WTC11 (cell line): Measurements from ENCODE around the gene IPP. TPM values are rescaled to one million over a fixed set of nuclear protein-coding genes. Genes with fewer than 3 reads are reported as not detected.

Experiments used
- ATAC-seq: fragments of 200-7000 bp; cut with Tn5 transposase; 2 replicates; pipeline ENCODE4 v1.10.0; 2021; ENCODE audit warnings: mild to moderate bottlenecking, moderate library complexity
- CTCF ChIA-PET: fragments of 300-600 bp; sonication (Branson Sonifier 250); formaldehyde crosslinking; loops from one replicate; lab custom pipeline; 2021; ENCODE audit warnings: antibody characterized with exemption; lab: Charles Lee
- POLR2A ChIA-PET: fragments of 350-600 bp; sonication (Branson Sonifier 250); formaldehyde crosslinking; loops from one replicate; lab custom pipeline; 2021; ENCODE audit warnings: antibody characterized with exemption; lab: Charles Lee
- DNase-seq: peaks from one replicate; pipeline ENCODE4 v3.0.0; 2021; ENCODE audit warnings: low spot score
- H3K27ac Mint-ChIP-seq: 2 replicates; pipeline ENCODE4 v1.8.0; 2021; ENCODE audit warnings: mixed read lengths
- H3K27me3 Mint-ChIP-seq: 2 replicates; pipeline ENCODE4 v1.8.0; 2021; ENCODE audit warnings: low read depth, mild to moderate bottlenecking, moderate library complexity, mixed read lengths
- H3K36me3 Mint-ChIP-seq: 2 replicates; pipeline ENCODE4 v1.8.0; 2021; ENCODE audit warnings: mixed read lengths
- H3K4me1 Mint-ChIP-seq: 2 replicates; pipeline ENCODE4 v1.8.0; 2022; ENCODE audit warnings: mixed read lengths
- H3K4me3 Mint-ChIP-seq: 2 replicates; pipeline ENCODE4 v1.8.0; 2021; ENCODE audit warnings: mild to moderate bottlenecking, moderate library complexity, mixed read lengths
- H3K9me3 Mint-ChIP-seq: 2 replicates; pipeline ENCODE4 v1.8.0; 2021; ENCODE audit warnings: mixed read lengths
- CREB1 ChIP-seq: sonication (generic); formaldehyde crosslinking; IDR thresholded peaks from 2 replicates; pipeline ENCODE4 v1.8.0; 2023; ENCODE audit warnings: mild to moderate bottlenecking, missing genetic modification reagents
- EMX1 ChIP-seq: fragments of 250-450 bp; sonication (Bioruptor Pico); IDR thresholded peaks from 2 replicates; pipeline ENCODE4 v1.8.0; 2021; ENCODE audit warnings: mild to moderate bottlenecking
- ESRRA ChIP-seq: sonication (generic); formaldehyde crosslinking; IDR thresholded peaks from 2 replicates; pipeline ENCODE4 v1.8.1; 2022; ENCODE audit warnings: mild to moderate bottlenecking, missing genetic modification reagents, borderline replicate concordance
- GRHL2 ChIP-seq: fragments of 250-450 bp; sonication (Bioruptor Pico); IDR thresholded peaks from 2 replicates; pipeline ENCODE4 v1.8.0; 2022; ENCODE audit warnings: mild to moderate bottlenecking, moderate library complexity; ENCODE audit not compliant: insufficient replicate concordance, severe bottlenecking
- GTF2I ChIP-seq: fragments of 250-450 bp; sonication (Bioruptor Pico); conservative IDR thresholded peaks from 2 replicates; pipeline ENCODE4 v1.4.0; 2021; ENCODE audit warnings: mild to moderate bottlenecking
- MXD4 ChIP-seq: fragments of 250-450 bp; sonication (Bioruptor Pico); IDR thresholded peaks from 2 replicates; pipeline ENCODE4 v1.8.0; 2021; ENCODE audit warnings: mild to moderate bottlenecking, moderate library complexity, borderline replicate concordance
- NFE2L1 ChIP-seq: sonication (generic); formaldehyde crosslinking; IDR thresholded peaks from 2 replicates; pipeline ENCODE4 v1.8.1; 2023; ENCODE audit warnings: missing genetic modification reagents
- NR3C1 ChIP-seq: sonication (generic); formaldehyde crosslinking; conservative IDR thresholded peaks from 2 replicates; pipeline ENCODE4 v1.8.1; 2023; ENCODE audit warnings: low read depth, mild to moderate bottlenecking, missing genetic modification reagents
- PRRX2 ChIP-seq: fragments of 250-450 bp; sonication (Bioruptor Pico); IDR thresholded peaks from 2 replicates; pipeline ENCODE4 v1.8.0; 2021; ENCODE audit warnings: mild to moderate bottlenecking
- TEAD1 ChIP-seq: sonication (generic); formaldehyde crosslinking; IDR thresholded peaks from 2 replicates; pipeline ENCODE4 v1.8.0; 2022; ENCODE audit warnings: mild to moderate bottlenecking, missing genetic modification reagents
- ZNF396 ChIP-seq: fragments of 250-450 bp; sonication (Bioruptor Pico); IDR thresholded peaks from 2 replicates; pipeline ENCODE4 v1.8.0; 2021; ENCODE audit warnings: mild to moderate bottlenecking, moderate library complexity, borderline replicate concordance
- ZNF423 ChIP-seq: fragments of 250-450 bp; sonication (Bioruptor Pico); IDR thresholded peaks from 2 replicates; pipeline ENCODE4 v2.1.2; 2022; ENCODE audit warnings: mild to moderate bottlenecking, moderate library complexity
- total RNA-seq: library from RNA; stranded (reverse); gene quantifications from 3 replicates; pipeline ENCODE4 v1.2.3, GENCODE V29; 2021
- TF ChIP-seq, protein P1 (sequence below): sonication (generic); formaldehyde crosslinking; IDR thresholded peaks from 2 replicates; pipeline ENCODE4 v1.8.1; 2023; ENCODE audit warnings: mild to moderate bottlenecking, moderate library complexity, missing genetic modification reagents
- TF ChIP-seq, protein P2 (sequence below): sonication (generic); formaldehyde crosslinking; conservative IDR thresholded peaks from 2 replicates; pipeline ENCODE4 v1.8.1; 2022; ENCODE audit warnings: mild to moderate bottlenecking, missing genetic modification reagents
- TF ChIP-seq, protein P3 (sequence below): sonication (generic); formaldehyde crosslinking; IDR thresholded peaks from 2 replicates; pipeline ENCODE4 v1.8.1; 2022; ENCODE audit warnings: mild to moderate bottlenecking, moderate library complexity, missing genetic modification reagents
- TF ChIP-seq, protein P4 (sequence below): fragments of 250-450 bp; sonication (Bioruptor Pico); IDR thresholded peaks from 2 replicates; pipeline ENCODE4 v1.9.0; 2021; ENCODE audit warnings: mild to moderate bottlenecking
- TF ChIP-seq, protein P5 (sequence below): sonication (generic); formaldehyde crosslinking; conservative IDR thresholded peaks from 2 replicates; pipeline ENCODE4 v1.8.1; 2023; ENCODE audit warnings: mild to moderate bottlenecking, low read depth, missing genetic modification reagents, moderate library complexity
- TF ChIP-seq, protein P6 (sequence below): sonication (generic); formaldehyde crosslinking; IDR thresholded peaks from 2 replicates; pipeline ENCODE4 v1.8.1; 2023; ENCODE audit warnings: mild to moderate bottlenecking, missing genetic modification reagents, moderate library complexity
- TF ChIP-seq, protein P7 (sequence below): fragments of 250-450 bp; sonication (Bioruptor Pico); conservative IDR thresholded peaks from 2 replicates; pipeline ENCODE4 v1.9.0; 2021; ENCODE audit warnings: mild to moderate bottlenecking

IPP gene
- total RNA-seq, 1 experiment from 2014 or later, result 6.3 TPM

DNA sequence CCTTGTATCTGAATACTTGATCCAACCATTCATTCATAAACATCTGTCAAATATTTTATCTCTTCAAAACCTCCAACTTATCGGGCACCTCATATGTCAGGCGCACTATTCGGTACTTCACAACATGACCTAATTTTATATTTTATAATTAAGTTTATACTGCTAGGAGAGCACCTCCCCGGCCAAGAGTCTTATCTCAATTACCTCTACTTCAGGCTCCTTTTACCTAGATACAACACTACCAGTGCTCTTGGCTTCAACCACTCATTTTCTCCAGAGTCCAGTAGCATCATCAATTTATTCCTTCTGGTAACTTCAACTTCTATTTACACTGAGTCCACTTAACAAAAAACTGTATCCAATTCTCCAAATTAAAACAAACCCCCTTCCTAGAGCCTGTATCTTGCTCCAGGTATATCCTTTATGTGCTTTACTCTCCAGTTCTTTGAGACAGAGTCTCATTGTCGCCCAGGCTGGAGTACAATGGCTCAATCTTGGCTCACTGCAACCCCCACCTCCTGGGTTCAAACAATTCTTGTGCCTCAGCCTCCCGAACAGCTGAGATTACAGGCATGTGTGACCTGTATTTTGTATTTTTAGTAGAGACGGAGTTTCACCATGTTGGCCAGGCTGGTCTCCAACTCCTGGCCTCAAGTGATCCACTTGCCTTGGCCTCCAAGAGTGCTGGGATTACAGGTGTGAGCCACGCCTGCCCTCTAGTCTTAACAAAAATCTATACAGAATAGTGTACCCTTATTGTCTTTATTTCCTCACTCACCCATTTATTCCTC lies 82.9 kb downstream of the IPP start:
- Mint-ChIP-seq H3K4me1 (peaks cover 9% of the 10 kb centered on the region), H3K27ac (no peak overlapping the region; the same call in 1 of the 2 replicates)
- CTCF ChIA-PET, result no interaction called here

DNA sequence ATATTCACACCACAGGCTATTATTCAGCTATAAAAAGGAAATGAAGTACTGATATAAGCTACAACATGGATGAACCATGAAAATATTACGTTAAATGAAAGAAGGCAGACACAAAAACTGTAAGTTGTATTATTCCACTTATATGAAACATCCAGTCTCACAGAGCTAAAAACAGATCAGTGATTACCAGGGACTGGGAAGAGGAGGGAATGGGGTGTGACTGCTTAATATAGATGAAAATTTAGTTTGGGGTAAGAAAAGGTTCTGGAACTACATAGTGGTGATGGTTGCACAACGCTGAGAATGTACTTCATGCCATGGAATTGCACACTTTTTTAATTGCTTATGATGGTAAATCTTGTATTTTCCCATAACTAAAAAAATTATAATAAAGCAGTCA lies 83.6 kb downstream of the IPP start:
- DNase-seq (no peak), ATAC-seq (no peak)
- Mint-ChIP-seq H3K4me3 (no peak overlapping the region), H3K9me3 (0 out of 2 replicates have a peak, but pooled peaks cover 3% of the 10 kb centered on the region), H3K27me3 (no peaks in the 10 kb centered on the region), H3K4me1 (peaks cover 9% of the 10 kb centered on the region), H3K27ac (no peak overlapping the region), H3K36me3 (peaks cover 12% of the 10 kb centered on the region)
- no peak for TF ChIP-seq ESRRA (CRISPR knock-in tag)
- TF ChIP-seq, protein P1, sequence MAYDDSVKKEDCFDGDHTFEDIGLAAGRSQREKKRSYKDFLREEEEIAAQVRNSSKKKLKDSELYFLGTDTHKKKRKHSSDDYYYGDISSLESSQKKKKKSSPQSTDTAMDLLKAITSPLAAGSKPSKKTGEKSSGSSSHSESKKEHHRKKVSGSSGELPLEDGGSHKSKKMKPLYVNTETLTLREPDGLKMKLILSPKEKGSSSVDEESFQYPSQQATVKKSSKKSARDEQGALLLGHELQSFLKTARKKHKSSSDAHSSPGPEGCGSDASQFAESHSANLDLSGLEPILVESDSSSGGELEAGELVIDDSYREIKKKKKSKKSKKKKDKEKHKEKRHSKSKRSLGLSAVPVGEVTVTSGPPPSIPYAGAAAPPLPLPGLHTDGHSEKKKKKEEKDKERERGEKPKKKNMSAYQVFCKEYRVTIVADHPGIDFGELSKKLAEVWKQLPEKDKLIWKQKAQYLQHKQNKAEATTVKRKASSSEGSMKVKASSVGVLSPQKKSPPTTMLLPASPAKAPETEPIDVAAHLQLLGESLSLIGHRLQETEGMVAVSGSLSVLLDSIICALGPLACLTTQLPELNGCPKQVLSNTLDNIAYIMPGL, result no peak
- no peak for TF ChIP-seq MXD4
- TF ChIP-seq NFE2L1 (CRISPR knock-in tag), result no peak
- no peak for TF ChIP-seq CREB1
- TF ChIP-seq, protein P2, sequence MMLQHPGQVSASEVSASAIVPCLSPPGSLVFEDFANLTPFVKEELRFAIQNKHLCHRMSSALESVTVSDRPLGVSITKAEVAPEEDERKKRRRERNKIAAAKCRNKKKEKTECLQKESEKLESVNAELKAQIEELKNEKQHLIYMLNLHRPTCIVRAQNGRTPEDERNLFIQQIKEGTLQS (CRISPR knock-in tag), result no peak
- TF ChIP-seq ZNF396, result no peak
- TF ChIP-seq PRRX2 (CRISPR knock-in tag), result no peak
- TF ChIP-seq, protein P3, sequence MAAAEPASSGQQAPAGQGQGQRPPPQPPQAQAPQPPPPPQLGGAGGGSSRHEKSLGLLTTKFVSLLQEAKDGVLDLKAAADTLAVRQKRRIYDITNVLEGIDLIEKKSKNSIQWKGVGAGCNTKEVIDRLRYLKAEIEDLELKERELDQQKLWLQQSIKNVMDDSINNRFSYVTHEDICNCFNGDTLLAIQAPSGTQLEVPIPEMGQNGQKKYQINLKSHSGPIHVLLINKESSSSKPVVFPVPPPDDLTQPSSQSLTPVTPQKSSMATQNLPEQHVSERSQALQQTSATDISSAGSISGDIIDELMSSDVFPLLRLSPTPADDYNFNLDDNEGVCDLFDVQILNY (CRISPR knock-in tag), result no peak
- TF ChIP-seq NR3C1, result no peak
- no peak for TF ChIP-seq ZNF423 (CRISPR knock-in tag)
- TF ChIP-seq, protein P4, sequence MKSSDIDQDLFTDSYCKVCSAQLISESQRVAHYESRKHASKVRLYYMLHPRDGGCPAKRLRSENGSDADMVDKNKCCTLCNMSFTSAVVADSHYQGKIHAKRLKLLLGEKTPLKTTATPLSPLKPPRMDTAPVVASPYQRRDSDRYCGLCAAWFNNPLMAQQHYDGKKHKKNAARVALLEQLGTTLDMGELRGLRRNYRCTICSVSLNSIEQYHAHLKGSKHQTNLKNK (CRISPR knock-in tag), result no peak
- TF ChIP-seq, protein P5, sequence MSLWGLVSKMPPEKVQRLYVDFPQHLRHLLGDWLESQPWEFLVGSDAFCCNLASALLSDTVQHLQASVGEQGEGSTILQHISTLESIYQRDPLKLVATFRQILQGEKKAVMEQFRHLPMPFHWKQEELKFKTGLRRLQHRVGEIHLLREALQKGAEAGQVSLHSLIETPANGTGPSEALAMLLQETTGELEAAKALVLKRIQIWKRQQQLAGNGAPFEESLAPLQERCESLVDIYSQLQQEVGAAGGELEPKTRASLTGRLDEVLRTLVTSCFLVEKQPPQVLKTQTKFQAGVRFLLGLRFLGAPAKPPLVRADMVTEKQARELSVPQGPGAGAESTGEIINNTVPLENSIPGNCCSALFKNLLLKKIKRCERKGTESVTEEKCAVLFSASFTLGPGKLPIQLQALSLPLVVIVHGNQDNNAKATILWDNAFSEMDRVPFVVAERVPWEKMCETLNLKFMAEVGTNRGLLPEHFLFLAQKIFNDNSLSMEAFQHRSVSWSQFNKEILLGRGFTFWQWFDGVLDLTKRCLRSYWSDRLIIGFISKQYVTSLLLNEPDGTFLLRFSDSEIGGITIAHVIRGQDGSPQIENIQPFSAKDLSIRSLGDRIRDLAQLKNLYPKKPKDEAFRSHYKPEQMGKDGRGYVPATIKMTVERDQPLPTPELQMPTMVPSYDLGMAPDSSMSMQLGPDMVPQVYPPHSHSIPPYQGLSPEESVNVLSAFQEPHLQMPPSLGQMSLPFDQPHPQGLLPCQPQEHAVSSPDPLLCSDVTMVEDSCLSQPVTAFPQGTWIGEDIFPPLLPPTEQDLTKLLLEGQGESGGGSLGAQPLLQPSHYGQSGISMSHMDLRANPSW (CRISPR knock-in tag), result no peak
- TF ChIP-seq, protein P6, sequence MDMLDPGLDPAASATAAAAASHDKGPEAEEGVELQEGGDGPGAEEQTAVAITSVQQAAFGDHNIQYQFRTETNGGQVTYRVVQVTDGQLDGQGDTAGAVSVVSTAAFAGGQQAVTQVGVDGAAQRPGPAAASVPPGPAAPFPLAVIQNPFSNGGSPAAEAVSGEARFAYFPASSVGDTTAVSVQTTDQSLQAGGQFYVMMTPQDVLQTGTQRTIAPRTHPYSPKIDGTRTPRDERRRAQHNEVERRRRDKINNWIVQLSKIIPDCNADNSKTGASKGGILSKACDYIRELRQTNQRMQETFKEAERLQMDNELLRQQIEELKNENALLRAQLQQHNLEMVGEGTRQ (CRISPR knock-in tag), result no peak
- no peak for TF ChIP-seq GRHL2
- no peak for TF ChIP-seq GTF2I (CRISPR knock-in tag)
- TF ChIP-seq EMX1, result no peak
- TF ChIP-seq TEAD1 (CRISPR knock-in tag), result no peak
- CTCF ChIA-PET, result interaction anchor here (0.6 kb wide), 1 partner anchor 740 kb away, joined by 4 read pairs; no protein-coding TSS in a partner anchor
- POLR2A ChIA-PET, result no interaction called here

More for the DNA sequence above, 82.9 kb downstream of the IPP start:
- Mint-ChIP-seq H3K36me3 (peaks cover 12% of the 10 kb centered on the region), H3K27me3 (no peaks in the 10 kb centered on the region), H3K9me3 (0 out of 2 replicates have a peak, but pooled peaks cover 3% of the 10 kb centered on the region), H3K4me3 (no peak overlapping the region)
- no peak for DNase-seq
- TF ChIP-seq, protein P7, sequence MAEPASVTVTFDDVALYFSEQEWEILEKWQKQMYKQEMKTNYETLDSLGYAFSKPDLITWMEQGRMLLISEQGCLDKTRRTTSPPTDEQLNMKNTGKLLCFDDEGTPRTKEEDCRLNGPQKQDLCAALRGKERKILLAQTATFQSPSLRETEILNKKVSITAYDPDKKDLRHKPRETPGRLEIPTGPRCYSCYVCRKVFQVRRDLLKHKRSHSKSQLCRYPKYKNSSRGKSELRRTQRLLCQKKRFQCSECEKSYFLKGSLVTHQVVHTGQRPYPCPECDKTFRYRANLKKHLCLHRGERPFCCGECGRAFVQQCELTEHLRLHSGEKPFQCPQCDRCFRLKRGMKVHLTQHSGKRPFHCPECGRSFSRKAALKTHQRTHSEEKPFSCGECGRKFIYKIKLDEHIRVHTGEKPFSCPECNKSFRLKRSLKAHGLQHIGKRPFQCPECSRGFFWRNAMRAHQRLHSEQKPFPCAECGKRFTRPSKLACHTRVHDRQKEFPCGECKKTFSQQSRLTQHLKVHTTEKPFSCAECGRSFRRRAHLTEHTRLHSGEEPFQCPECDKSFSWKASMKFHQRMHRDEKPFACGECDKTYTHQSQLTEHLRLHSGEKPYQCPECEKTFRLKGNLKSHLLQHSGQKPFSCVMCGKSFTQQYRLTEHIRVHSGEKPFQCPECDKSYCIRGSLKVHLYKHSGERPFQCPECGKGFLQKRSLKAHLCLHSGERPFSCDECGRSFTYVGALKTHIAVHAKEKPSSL (CRISPR knock-in tag), result no peak
- POLR2A ChIA-PET, result no interaction called here
- no peak for ATAC-seq
